HepG2 (cell line): ENCODE results near the gene PTK7. TPM values are rescaled to one million over a fixed set of nuclear protein-coding genes. Genes with fewer than 3 reads are reported as not detected.

Source experiments
- CBX2 ChIP-seq, 2 experiments: fragments of 200-600 bp in 1 of 2; sonication (generic); formaldehyde crosslinking in 1 of 2; IDR thresholded peaks; 2 replicates each; pipeline versions ENCODE4 v1.7.0 to v1.8.1; 2018 to 2022; ENCODE audit warnings: low read depth in 2 of 2, low read length in 1 of 2, mild to moderate bottlenecking in 1 of 2, missing genetic modification reagents in 1 of 2
- CSRNP1 ChIP-seq: sonication (generic); formaldehyde crosslinking; IDR thresholded peaks from 2 replicates; pipeline ENCODE4 v1.8.1; 2023; ENCODE audit warnings: mild to moderate bottlenecking, missing genetic modification reagents
- ELF4 ChIP-seq: sonication (generic); formaldehyde crosslinking; IDR thresholded peaks from 2 replicates; pipeline ENCODE4 v1.5.0; 2020; ENCODE audit warnings: missing genetic modification reagents, mild to moderate bottlenecking, moderate library complexity, borderline replicate concordance
- GMEB2 ChIP-seq: IDR thresholded peaks from 2 replicates; pipeline ENCODE4 v1.6.1; 2016; ENCODE audit warnings: missing biosample characterization, missing genetic modification reagents, low read depth
- KAT7 ChIP-seq: IDR thresholded peaks from 2 replicates; pipeline ENCODE4 v1.6.1; 2018; ENCODE audit warnings: borderline replicate concordance, missing compliant biosample characterization
- MIER3 ChIP-seq: IDR thresholded peaks from 2 replicates; pipeline ENCODE4 v1.6.1; 2016; ENCODE audit warnings: missing compliant biosample characterization, borderline replicate concordance
- MTERF4 ChIP-seq: sonication (generic); formaldehyde crosslinking; IDR thresholded peaks from 2 replicates; pipeline ENCODE4 v1.8.0; 2023; ENCODE audit warnings: mild to moderate bottlenecking, missing genetic modification reagents
- PAXIP1 ChIP-seq: sonication (generic); formaldehyde crosslinking; conservative IDR thresholded peaks from 2 replicates; pipeline ENCODE4 v1.4.0; 2020; ENCODE audit warnings: mild to moderate bottlenecking, missing genetic modification reagents, moderate library complexity
- POGZ ChIP-seq: sonication (generic); formaldehyde crosslinking; IDR thresholded peaks from 2 replicates; pipeline ENCODE4 v1.4.0; 2020; ENCODE audit warnings: mild to moderate bottlenecking, missing genetic modification reagents
- PPARG ChIP-seq: conservative IDR thresholded peaks from 2 replicates; pipeline ENCODE4 v1.6.1; 2016; ENCODE audit warnings: missing biosample characterization, missing genetic modification reagents
- ZBTB26 ChIP-seq: IDR thresholded peaks from 2 replicates; pipeline ENCODE4 v1.6.1; 2016; ENCODE audit warnings: missing compliant biosample characterization, missing genetic modification reagents, borderline replicate concordance
- ZNF446 ChIP-seq: sonication (generic); formaldehyde crosslinking; IDR thresholded peaks from 2 replicates; pipeline ENCODE4 v1.5.0; 2020; ENCODE audit warnings: mild to moderate bottlenecking, missing genetic modification reagents
- ZNF552 ChIP-seq: sonication (generic); formaldehyde crosslinking; IDR thresholded peaks from 2 replicates; pipeline ENCODE4 v1.9.0; 2022; ENCODE audit warnings: missing genetic modification reagents, mild to moderate bottlenecking, borderline replicate concordance
- ZNF615 ChIP-seq: sonication (generic); formaldehyde crosslinking; IDR thresholded peaks from 2 replicates; pipeline ENCODE4 v1.5.0; 2020; ENCODE audit warnings: mild to moderate bottlenecking, missing genetic modification reagents, borderline replicate concordance
- ZNF770 ChIP-seq: sonication (generic); formaldehyde crosslinking; IDR thresholded peaks from 2 replicates; pipeline ENCODE4 v1.5.0; 2020; ENCODE audit warnings: mild to moderate bottlenecking, missing genetic modification reagents
- polyA plus RNA-seq, 8 experiments: library from polyadenylated mRNA; depleted of rRNA in 3 of 8; stranded (reverse) in 7 of 8; unstranded in 1 of 8; fragments of >200 nt; fragmentation: Illumina TruSeq in 4 of 8; extraction: Trizol in 4 of 8; gene quantifications; 2 replicates each; pipeline versions ENCODE4 v1.2.1 to v1.2.3, GENCODE V29; 2011 to 2016; ENCODE audit warnings: low read depth in 4 of 8, missing spikeins in 1 of 8, mixed read lengths in 1 of 8; ENCODE audit not compliant: insufficient read depth in 1 of 8
- total RNA-seq, 5 experiments: library from RNA; depleted of rRNA; stranded (reverse); fragments of >200 nt; fragmentation: Illumina TruSeq; extraction: Trizol; gene quantifications; 2 replicates each; pipeline ENCODE4 v1.2.3, GENCODE V29; 2016; ENCODE audit warnings: low read depth in 1 of 5

PTK7 gene
- total and polyA plus RNA-seq, 2 of the 13 experiments (the other 11 are each of a cell fraction or from before 2014, with no cell fraction given) = 98.5 to 99.8 TPM

- TF ChIP-seq CBX2 (IDR thresholded peaks at IDR 0.05; ENCODE audit: low read depth, low read length) (no peak), CBX2 (CRISPR knock-in tag; IDR thresholded peaks at IDR 0.05; ENCODE audit: low read depth) (no peak), PPARG (CRISPR knock-in tag) (peak; percentile 48; the same call in 1 of the 2 replicates), ZNF770 (CRISPR knock-in tag) (peak; percentile 25; the same call in 1 of the 2 replicates), PAXIP1 (CRISPR knock-in tag) (0 out of 2 replicates have a peak, but pooled peaks have one; percentile 51), MTERF4 (peak; percentile 26; the same call in 1 of the 2 replicates), ZNF446 (no peak), ZNF615 (no peak), MIER3 (CRISPR knock-in tag) (peak; percentile 87; the same call in 1 of the 2 replicates), ZBTB26 (CRISPR knock-in tag) (peak; percentile 77), KAT7 (CRISPR knock-in tag) (0 out of 2 replicates have a peak, but pooled peaks have one; percentile 86), POGZ (CRISPR knock-in tag) (peak; percentile 86), ELF4 (CRISPR knock-in tag) (peak; percentile 44; the same call in 1 of the 2 replicates), ZNF552 (CRISPR knock-in tag) (no peak), CSRNP1 (CRISPR knock-in tag) (peak; percentile 83; the same call in 1 of the 2 replicates), GMEB2 (CRISPR knock-in tag) (peak; percentile 94)
These were observed 106.1 kb downstream of the PTK7 start, which contains the start of gene CUL9 (continued) for GRCh38 chr6:43181942-43182860.
